ENCODE measurements around the gene IMMP2L. TPM values are rescaled to one million over a fixed set of nuclear protein-coding genes. Genes with fewer than 3 reads are reported as not detected.

Gene IMMP2L
- total RNA-seq, 1 experiment from 2014 or later: 13.6 TPM

DNA sequence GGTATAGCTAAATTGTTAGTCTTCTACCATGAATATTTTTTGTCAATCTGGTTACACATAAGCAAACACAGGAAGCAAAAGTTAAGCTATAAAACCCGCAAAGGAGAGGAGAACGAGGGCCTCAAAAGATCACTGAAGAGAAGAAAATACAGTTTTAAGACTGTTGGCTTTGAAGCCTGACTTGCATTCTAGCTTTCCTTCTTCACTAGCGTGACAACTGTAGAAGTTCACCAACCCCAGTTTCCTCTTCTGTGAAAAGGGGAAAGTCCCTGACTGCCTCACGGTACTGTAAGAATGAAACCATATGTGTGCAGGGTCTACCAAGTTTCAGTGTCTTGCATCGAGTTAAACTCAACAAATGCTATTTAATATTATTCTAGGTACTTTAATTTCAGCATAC is 478.9 kb downstream of the IMMP2L start (continued):
- TF ChIP-seq, protein P1, sequence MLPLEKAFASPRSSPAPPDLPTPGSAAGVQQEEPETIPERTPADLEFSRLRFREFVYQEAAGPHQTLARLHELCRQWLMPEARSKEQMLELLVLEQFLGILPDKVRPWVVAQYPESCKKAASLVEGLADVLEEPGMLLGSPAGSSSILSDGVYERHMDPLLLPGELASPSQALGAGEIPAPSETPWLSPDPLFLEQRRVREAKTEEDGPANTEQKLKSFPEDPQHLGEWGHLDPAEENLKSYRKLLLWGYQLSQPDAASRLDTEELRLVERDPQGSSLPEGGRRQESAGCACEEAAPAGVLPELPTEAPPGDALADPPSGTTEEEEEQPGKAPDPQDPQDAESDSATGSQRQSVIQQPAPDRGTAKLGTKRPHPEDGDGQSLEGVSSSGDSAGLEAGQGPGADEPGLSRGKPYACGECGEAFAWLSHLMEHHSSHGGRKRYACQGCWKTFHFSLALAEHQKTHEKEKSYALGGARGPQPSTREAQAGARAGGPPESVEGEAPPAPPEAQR (CRISPR knock-in tag; IDR thresholded peaks at IDR 0.05): no peak
- TF ChIP-seq ZNF121 (CRISPR knock-in tag; IDR thresholded peaks at IDR 0.05) (no peak), ZNF219 (CRISPR knock-in tag; IDR thresholded peaks at IDR 0.05; ENCODE audit: borderline replicate concordance) (no peak), JUN (CRISPR knock-in tag; IDR thresholded peaks at IDR 0.05) (no peak), IRF2 (CRISPR knock-in tag; IDR thresholded peaks at IDR 0.05; ENCODE audit: borderline replicate concordance, low read depth) (no peak), MYBL2 (CRISPR knock-in tag; IDR thresholded peaks at IDR 0.05) (no peak), ZNF263 (CRISPR knock-in tag; IDR thresholded peaks at IDR 0.05; ENCODE audit: low read depth) (no peak)
- TF ChIP-seq, protein P2, sequence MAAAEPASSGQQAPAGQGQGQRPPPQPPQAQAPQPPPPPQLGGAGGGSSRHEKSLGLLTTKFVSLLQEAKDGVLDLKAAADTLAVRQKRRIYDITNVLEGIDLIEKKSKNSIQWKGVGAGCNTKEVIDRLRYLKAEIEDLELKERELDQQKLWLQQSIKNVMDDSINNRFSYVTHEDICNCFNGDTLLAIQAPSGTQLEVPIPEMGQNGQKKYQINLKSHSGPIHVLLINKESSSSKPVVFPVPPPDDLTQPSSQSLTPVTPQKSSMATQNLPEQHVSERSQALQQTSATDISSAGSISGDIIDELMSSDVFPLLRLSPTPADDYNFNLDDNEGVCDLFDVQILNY (CRISPR knock-in tag; IDR thresholded peaks at IDR 0.05): no peak

DNA sequence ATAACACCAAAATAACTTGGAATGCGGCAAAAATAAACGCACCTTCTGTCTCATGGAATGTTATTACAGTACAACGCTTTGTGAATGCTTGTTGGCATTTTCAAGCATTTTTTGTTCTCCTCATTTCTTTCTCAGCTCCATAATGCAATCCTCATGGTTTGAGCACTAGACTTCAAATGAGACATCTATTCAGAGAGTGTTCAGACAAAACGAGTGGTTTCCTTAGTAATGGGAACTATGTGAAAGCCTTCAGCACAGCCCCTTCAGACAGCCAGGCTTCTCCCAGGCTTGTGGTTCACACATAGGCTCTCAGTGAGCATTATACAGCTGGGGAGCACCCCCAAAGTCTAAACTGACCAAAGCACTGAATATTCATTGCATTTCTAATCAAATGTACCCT is 479.9 kb downstream of the IMMP2L start:
- H3K27me3 Mint-ChIP-seq (ENCODE audit: low read depth): no peaks in the 10 kb centered on the region
- peak overlapping the region; percentile 81; the same call in 1 of the 2 replicates for H3K27ac Mint-ChIP-seq
- no peaks in the 10 kb centered on the region for H3K36me3 Mint-ChIP-seq
- TF ChIP-seq GABPB1 (CRISPR knock-in tag; IDR thresholded peaks at IDR 0.05) (no peak), OVOL2 (CRISPR knock-in tag; IDR thresholded peaks at IDR 0.05; ENCODE audit: borderline replicate concordance) (no peak), ZNF263 (CRISPR knock-in tag; IDR thresholded peaks at IDR 0.05; ENCODE audit: low read depth) (no peak), ZNF423 (CRISPR knock-in tag; IDR thresholded peaks at IDR 0.05) (no peak), SMAD4 (CRISPR knock-in tag; IDR thresholded peaks at IDR 0.05) (no peak), ZNF232 (CRISPR knock-in tag; IDR thresholded peaks at IDR 0.05) (no peak)
- TF ChIP-seq, protein P3, sequence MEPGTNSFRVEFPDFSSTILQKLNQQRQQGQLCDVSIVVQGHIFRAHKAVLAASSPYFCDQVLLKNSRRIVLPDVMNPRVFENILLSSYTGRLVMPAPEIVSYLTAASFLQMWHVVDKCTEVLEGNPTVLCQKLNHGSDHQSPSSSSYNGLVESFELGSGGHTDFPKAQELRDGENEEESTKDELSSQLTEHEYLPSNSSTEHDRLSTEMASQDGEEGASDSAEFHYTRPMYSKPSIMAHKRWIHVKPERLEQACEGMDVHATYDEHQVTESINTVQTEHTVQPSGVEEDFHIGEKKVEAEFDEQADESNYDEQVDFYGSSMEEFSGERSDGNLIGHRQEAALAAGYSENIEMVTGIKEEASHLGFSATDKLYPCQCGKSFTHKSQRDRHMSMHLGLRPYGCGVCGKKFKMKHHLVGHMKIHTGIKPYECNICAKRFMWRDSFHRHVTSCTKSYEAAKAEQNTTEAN (CRISPR knock-in tag; IDR thresholded peaks at IDR 0.05): no peak
- H3K4me3 Mint-ChIP-seq: no peak overlapping the region
- peak; percentile 72 for ATAC-seq
- DNase-seq (ENCODE audit: low spot score): no peak
- H3K4me1 Mint-ChIP-seq: peaks cover 23% of the 10 kb centered on the region
- POLR2A ChIA-PET: no interaction called here
- H3K9me3 Mint-ChIP-seq: peaks cover 5% of the 10 kb centered on the region
- CTCF ChIA-PET: interaction anchor here (1.5 kb wide), 1 partner anchor 16 kb away, joined by 6 read pairs; no protein-coding TSS in a partner anchor

DNA sequence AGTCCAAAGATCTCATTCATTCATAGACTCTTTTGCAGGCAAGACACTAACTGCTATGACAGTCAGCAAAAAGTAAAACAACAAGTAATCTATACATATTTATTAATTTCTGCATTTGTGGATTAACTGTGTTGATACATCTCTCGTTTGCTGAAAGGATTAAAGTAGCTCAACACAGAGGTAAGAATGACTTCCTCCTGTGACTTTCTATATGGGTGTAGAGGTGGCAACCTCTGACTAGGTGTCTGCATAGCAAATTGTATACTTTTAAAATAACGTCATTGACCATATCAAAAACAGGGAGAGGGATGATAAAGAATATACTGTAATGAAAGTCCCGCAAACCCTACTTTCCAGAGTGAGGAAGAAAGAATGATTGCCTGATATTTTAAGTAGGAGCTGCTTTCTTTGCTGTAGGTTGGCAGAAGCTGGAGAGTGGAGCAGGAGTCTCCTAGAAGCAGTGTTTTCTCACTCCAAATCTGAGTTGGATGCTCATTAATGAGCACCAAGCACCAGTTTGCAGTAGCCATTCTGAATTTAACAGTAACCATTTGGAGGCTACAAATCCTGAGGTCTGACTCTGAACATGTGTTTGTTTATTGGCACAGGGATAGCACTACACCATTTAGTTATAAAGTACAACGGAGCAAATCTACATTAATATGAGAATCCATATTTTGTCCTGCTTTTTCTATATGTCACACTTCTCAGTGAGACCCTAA is 480.6 kb downstream of the IMMP2L start:
- H3K4me3 Mint-ChIP-seq: no peak overlapping the region
- H3K27me3 Mint-ChIP-seq (ENCODE audit: low read depth): no peaks in the 10 kb centered on the region
- H3K36me3 Mint-ChIP-seq: no peaks in the 10 kb centered on the region
- CTCF ChIA-PET: interaction anchor here (1.5 kb wide), 1 partner anchor 17 kb away, joined by 6 read pairs; no protein-coding TSS in a partner anchor
- DNase-seq (ENCODE audit: low spot score) (no peak), ATAC-seq (no peak)
- H3K9me3 Mint-ChIP-seq: peaks cover 5% of the 10 kb centered on the region
- H3K27ac Mint-ChIP-seq: no peak overlapping the region
- H3K4me1 Mint-ChIP-seq: peaks cover 29% of the 10 kb centered on the region
- POLR2A ChIA-PET: no interaction called here
- TF ChIP-seq, protein P4, sequence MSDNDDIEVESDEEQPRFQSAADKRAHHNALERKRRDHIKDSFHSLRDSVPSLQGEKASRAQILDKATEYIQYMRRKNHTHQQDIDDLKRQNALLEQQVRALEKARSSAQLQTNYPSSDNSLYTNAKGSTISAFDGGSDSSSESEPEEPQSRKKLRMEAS (CRISPR knock-in tag; IDR thresholded peaks at IDR 0.05): no peak
- TF ChIP-seq CREM (CRISPR knock-in tag; IDR thresholded peaks at IDR 0.05): no peak
- TF ChIP-seq FOXK1 (CRISPR knock-in tag; IDR thresholded peaks at IDR 0.05): no peak
- TF ChIP-seq, protein P5, sequence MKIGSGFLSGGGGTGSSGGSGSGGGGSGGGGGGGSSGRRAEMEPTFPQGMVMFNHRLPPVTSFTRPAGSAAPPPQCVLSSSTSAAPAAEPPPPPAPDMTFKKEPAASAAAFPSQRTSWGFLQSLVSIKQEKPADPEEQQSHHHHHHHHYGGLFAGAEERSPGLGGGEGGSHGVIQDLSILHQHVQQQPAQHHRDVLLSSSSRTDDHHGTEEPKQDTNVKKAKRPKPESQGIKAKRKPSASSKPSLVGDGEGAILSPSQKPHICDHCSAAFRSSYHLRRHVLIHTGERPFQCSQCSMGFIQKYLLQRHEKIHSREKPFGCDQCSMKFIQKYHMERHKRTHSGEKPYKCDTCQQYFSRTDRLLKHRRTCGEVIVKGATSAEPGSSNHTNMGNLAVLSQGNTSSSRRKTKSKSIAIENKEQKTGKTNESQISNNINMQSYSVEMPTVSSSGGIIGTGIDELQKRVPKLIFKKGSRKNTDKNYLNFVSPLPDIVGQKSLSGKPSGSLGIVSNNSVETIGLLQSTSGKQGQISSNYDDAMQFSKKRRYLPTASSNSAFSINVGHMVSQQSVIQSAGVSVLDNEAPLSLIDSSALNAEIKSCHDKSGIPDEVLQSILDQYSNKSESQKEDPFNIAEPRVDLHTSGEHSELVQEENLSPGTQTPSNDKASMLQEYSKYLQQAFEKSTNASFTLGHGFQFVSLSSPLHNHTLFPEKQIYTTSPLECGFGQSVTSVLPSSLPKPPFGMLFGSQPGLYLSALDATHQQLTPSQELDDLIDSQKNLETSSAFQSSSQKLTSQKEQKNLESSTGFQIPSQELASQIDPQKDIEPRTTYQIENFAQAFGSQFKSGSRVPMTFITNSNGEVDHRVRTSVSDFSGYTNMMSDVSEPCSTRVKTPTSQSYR (CRISPR knock-in tag; IDR thresholded peaks at IDR 0.05): no peak
- TF ChIP-seq CREB1 (CRISPR knock-in tag; IDR thresholded peaks at IDR 0.05): no peak
- TF ChIP-seq GABPB1 (CRISPR knock-in tag; IDR thresholded peaks at IDR 0.05): no peak
- no peak for TF ChIP-seq ZNF671 (CRISPR knock-in tag; IDR thresholded peaks at IDR 0.05)
- no peak for TF ChIP-seq SMAD3 (CRISPR knock-in tag; IDR thresholded peaks at IDR 0.05; ENCODE audit: borderline replicate concordance)
- no peak for TF ChIP-seq IRF2 (CRISPR knock-in tag; IDR thresholded peaks at IDR 0.05; ENCODE audit: borderline replicate concordance, low read depth)
- TF ChIP-seq ZNF317 (CRISPR knock-in tag; IDR thresholded peaks at IDR 0.05; ENCODE audit: borderline replicate concordance, low read depth): no peak
- TF ChIP-seq, protein P6, sequence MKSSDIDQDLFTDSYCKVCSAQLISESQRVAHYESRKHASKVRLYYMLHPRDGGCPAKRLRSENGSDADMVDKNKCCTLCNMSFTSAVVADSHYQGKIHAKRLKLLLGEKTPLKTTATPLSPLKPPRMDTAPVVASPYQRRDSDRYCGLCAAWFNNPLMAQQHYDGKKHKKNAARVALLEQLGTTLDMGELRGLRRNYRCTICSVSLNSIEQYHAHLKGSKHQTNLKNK (CRISPR knock-in tag; IDR thresholded peaks at IDR 0.05): no peak
- no peak for TF ChIP-seq HMGA2 (CRISPR knock-in tag; IDR thresholded peaks at IDR 0.05)
- no peak for TF ChIP-seq SP1 (CRISPR knock-in tag; conservative IDR thresholded peaks at IDR 0.05)

Measured in WTC11 (cell line).